IMR-90 (cell line): Measurements from ENCODE around the gene TMEM225. TPM values are rescaled to one million over a fixed set of nuclear protein-coding genes. Genes with fewer than 3 reads are reported as not detected.

Experiments used
- ATAC-seq: fragments of 200-7000 bp; cut with Tn5 transposase; 2 replicates; pipeline ENCODE4 v1.9.1; 2020; ENCODE audit warnings: low read depth, mild to moderate bottlenecking, moderate library complexity
- BruUV-seq: library from RNA; stranded (reverse); fragments of 400-500 nt; replicated peaks from 2 replicates; lab custom pipeline; 2021; lab: Mats Ljungman, UMichigan
- CTCF ChIA-PET: fragments of 300-600 bp; formaldehyde crosslinking; extraction: SDS; loops from one replicate; lab custom pipeline; 2021; ENCODE audit warnings: antibody characterized with exemption; lab: Yijun Ruan, JAX
- POLR2A ChIA-PET: fragments of 300-600 bp; sonication (Branson Sonifier 250); formaldehyde crosslinking; loops from one replicate; lab custom pipeline; 2022; ENCODE audit warnings: antibody characterized with exemption; ENCODE audit not compliant: unreplicated experiment; lab: Charles Lee
- DNase-seq: peaks from one replicate; pipeline ENCODE4 v3.0.0; 2013
- H2AFZ ChIP-seq: replicated peaks from 2 replicates; pipeline ENCODE3; 2013; ENCODE audit warnings: low read length, mild to moderate bottlenecking; ENCODE audit not compliant: poor library complexity
- H2AK5ac ChIP-seq: 2 replicates; pipeline ENCODE4 v1.6.1; 2013; ENCODE audit warnings: low read depth, low read length, inconsistent platforms
- H2AK9ac ChIP-seq: replicated peaks from 2 replicates; pipeline ENCODE3; 2013; ENCODE audit warnings: mild to moderate bottlenecking, low read depth, low read length, moderate library complexity; ENCODE audit not compliant: poor library complexity
- H2BK120ac ChIP-seq: 2 replicates; pipeline ENCODE4 v1.6.1; 2013; ENCODE audit warnings: low read depth, low read length, inconsistent platforms
- H2BK15ac ChIP-seq: 3 replicates; pipeline ENCODE4 v1.6.1; 2013; ENCODE audit warnings: low read depth, low read length, inconsistent platforms
- H2BK20ac ChIP-seq: 2 replicates; pipeline ENCODE4 v1.6.1; 2013; ENCODE audit warnings: low read depth, mild to moderate bottlenecking, inconsistent platforms, low read length, moderate library complexity
- H2BK5ac ChIP-seq: 2 replicates; pipeline ENCODE4 v1.6.1; 2013; ENCODE audit warnings: mild to moderate bottlenecking, low read depth, low read length, inconsistent platforms; ENCODE audit not compliant: poor library complexity, severe bottlenecking
- H3K14ac ChIP-seq: replicated peaks from 2 replicates; pipeline ENCODE4 v1.6.1; 2013; ENCODE audit warnings: low read depth, low read length, inconsistent platforms
- H3K18ac ChIP-seq: 2 replicates; pipeline ENCODE4 v1.6.1; 2013; ENCODE audit warnings: low read depth, low read length, control low read depth
- H3K23ac ChIP-seq: 2 replicates; pipeline ENCODE4 v1.6.1; 2013; ENCODE audit warnings: low read depth, low read length, inconsistent platforms
- H3K27ac ChIP-seq: 2 replicates; pipeline ENCODE4 v1.5.1; 2013; ENCODE audit warnings: mild to moderate bottlenecking, control low read depth, low read length; ENCODE audit not compliant: insufficient read depth
- H3K27me3 ChIP-seq: 2 replicates; pipeline ENCODE4 v1.6.1; 2013; ENCODE audit warnings: low read length; ENCODE audit not compliant: control insufficient read depth, insufficient read depth
- H3K36me3 ChIP-seq: 2 replicates; pipeline ENCODE4 v1.6.1; 2013; ENCODE audit warnings: low read length, mixed read lengths; ENCODE audit not compliant: control insufficient read depth, insufficient read depth
- H3K4ac ChIP-seq: 2 replicates; pipeline ENCODE4 v1.6.1; 2013; ENCODE audit warnings: low read depth, low read length, inconsistent platforms
- H3K4me1 ChIP-seq: 2 replicates; pipeline ENCODE4 v1.6.1; 2013; ENCODE audit warnings: low read length, mixed read lengths; ENCODE audit not compliant: control insufficient read depth, insufficient read depth
- H3K4me2 ChIP-seq: 2 replicates; pipeline ENCODE4 v1.6.1; 2013; ENCODE audit warnings: low read depth, mild to moderate bottlenecking, control low read depth, low read length, moderate library complexity
- H3K4me3 ChIP-seq: 2 replicates; pipeline ENCODE4 v1.5.1; 2013; ENCODE audit warnings: low read depth, mild to moderate bottlenecking, control low read depth, low read length, moderate library complexity; ENCODE audit not compliant: insufficient read depth
- H3K56ac ChIP-seq: 2 replicates; pipeline ENCODE4 v1.6.1; 2013; ENCODE audit warnings: low read length, inconsistent platforms; ENCODE audit not compliant: insufficient read depth; ENCODE audit errors: extremely low read depth
- H3K79me1 ChIP-seq, 2 experiments: 2 replicates each; pipeline ENCODE4 v1.6.1; 2013; ENCODE audit warnings: low read length in 2 of 2, inconsistent platforms in 1 of 2, low read depth in 1 of 2
- H3K9ac ChIP-seq: 2 replicates; pipeline ENCODE4 v1.6.1; 2013; ENCODE audit warnings: low read depth, low read length, control low read depth
- H3K9me1 ChIP-seq: 2 replicates; pipeline ENCODE4 v1.6.1; 2013; ENCODE audit warnings: low read length, inconsistent platforms; ENCODE audit not compliant: insufficient read depth
- H3K9me3 ChIP-seq: 2 replicates; pipeline ENCODE4 v1.6.1; 2013; ENCODE audit warnings: low read length; ENCODE audit not compliant: control insufficient read depth, insufficient read depth
- H4K20me1 ChIP-seq: 2 replicates; pipeline ENCODE4 v1.6.1; 2013; ENCODE audit warnings: low read length, inconsistent platforms; ENCODE audit not compliant: insufficient read depth
- H4K5ac ChIP-seq: 2 replicates; pipeline ENCODE4 v1.6.1; 2013; ENCODE audit warnings: mild to moderate bottlenecking, low read depth, low read length, control low read depth
- H4K8ac ChIP-seq, 2 experiments: 2 replicates each; pipeline ENCODE4 v1.6.1; 2013; ENCODE audit warnings: low read depth in 2 of 2, low read length in 2 of 2, control low read depth in 1 of 2, inconsistent platforms in 1 of 2
- H4K91ac ChIP-seq: 2 replicates; pipeline ENCODE4 v1.6.1; 2013; ENCODE audit warnings: low read depth, low read length, inconsistent platforms; ENCODE audit not compliant: insufficient read depth
- BHLHE40 ChIP-seq: fragments of 150-350 bp; IDR thresholded peaks from 2 replicates; pipeline ENCODE4 v1.6.1; 2016; ENCODE audit warnings: mild to moderate bottlenecking, low read depth, low read length
- CEBPB ChIP-seq: IDR thresholded peaks from 2 replicates; pipeline ENCODE4 v1.6.1; 2012; ENCODE audit warnings: low read depth, low read length, improper control_type of control experiment
- CHD1 ChIP-seq: IDR thresholded peaks from 2 replicates; pipeline ENCODE4 v1.6.1; 2012; ENCODE audit warnings: low read depth, low read length, improper control_type of control experiment
- FOS ChIP-seq: fragments of 150-350 bp; IDR thresholded peaks from 2 replicates; pipeline ENCODE4 v1.6.1; 2016; ENCODE audit warnings: low read depth, low read length
- MAFK ChIP-seq: IDR thresholded peaks from 2 replicates; pipeline ENCODE4 v1.6.1; 2012; ENCODE audit warnings: low read depth, low read length, improper control_type of control experiment
- MXI1 ChIP-seq: IDR thresholded peaks from 2 replicates; pipeline ENCODE4 v1.6.1; 2012; ENCODE audit warnings: low read depth, mild to moderate bottlenecking, low read length, moderate library complexity, borderline replicate concordance
- NFE2L2 ChIP-seq: fragments of 150-350 bp; IDR thresholded peaks from 2 replicates; pipeline ENCODE4 v1.6.1; 2016; ENCODE audit warnings: low read depth, mild to moderate bottlenecking, low read length
- RAD21 ChIP-seq: IDR thresholded peaks from 2 replicates; pipeline ENCODE4 v1.6.1; 2012; ENCODE audit warnings: low read length, improper control_type of control experiment
- RFX5 ChIP-seq: IDR thresholded peaks from 2 replicates; pipeline ENCODE4 v1.8.0; 2012; ENCODE audit warnings: low read depth, mild to moderate bottlenecking, low read length, moderate library complexity
- SMC3 ChIP-seq: fragments of 150-350 bp; IDR thresholded peaks from 2 replicates; pipeline ENCODE4 v1.6.1; 2016; ENCODE audit warnings: low read depth, mild to moderate bottlenecking, antibody characterized with exemption, low read length, moderate library complexity
- WGBS, 2 experiments: methylation state at CpG; one replicate each; pipeline versions ENCODE4 v1.1.5 to v1.1.7; 2013; ENCODE audit warnings: missing lambda C conversion rate in 2 of 2; ENCODE audit not compliant: insufficient read length in 1 of 2; ENCODE audit errors: extremely low coverage in 2 of 2; 5-methylcytosine and 5-hydroxymethylcytosine counted together
- dilution Hi-C: fragments of 300-500 bp; cut with HindIII; formaldehyde crosslinking; loops from one replicate; pipeline ENCODE4 v1.14.3; 2018; ENCODE audit warnings: low sequenced_read_pairs; ENCODE audit not compliant: unreplicated experiment
- in situ Hi-C: fragments of 300-500 bp; cut with MboI; formaldehyde crosslinking; loops from 3 replicates; pipeline ENCODE4 v1.14.3; 2019; ENCODE audit warnings: low sequenced_read_pairs, inconsistent platforms, mixed read lengths
- intact Hi-C: fragments of 100-400 bp; cut with micrococcal nuclease; formaldehyde crosslinking; loops from 2 replicates; pipeline ENCODE4 v1.10.0; 2022
- polyA plus RNA-seq, 3 experiments: library from polyadenylated mRNA; depleted of rRNA; stranded (reverse); fragments of >200 nt; gene quantifications; 2 replicates each; pipeline ENCODE4 v1.2.3, GENCODE V29; 2012; ENCODE audit warnings: low replicate concordance in 1 of 3
- total RNA-seq: library from RNA; depleted of rRNA; stranded (reverse); fragments of >200 nt; gene quantifications from 2 replicates; pipeline ENCODE4 v1.2.3, GENCODE V29; 2012
- TF ChIP-seq, protein P1 (sequence below): conservative IDR thresholded peaks from 2 replicates; pipeline ENCODE4 v1.5.1; 2012; ENCODE audit warnings: mild to moderate bottlenecking, low read depth, low read length, improper control_type of control experiment

Gene TMEM225
- total and polyA plus RNA-seq, 2 of the 4 experiments (the other 2 are of a cell fraction) = not detected

DNA sequence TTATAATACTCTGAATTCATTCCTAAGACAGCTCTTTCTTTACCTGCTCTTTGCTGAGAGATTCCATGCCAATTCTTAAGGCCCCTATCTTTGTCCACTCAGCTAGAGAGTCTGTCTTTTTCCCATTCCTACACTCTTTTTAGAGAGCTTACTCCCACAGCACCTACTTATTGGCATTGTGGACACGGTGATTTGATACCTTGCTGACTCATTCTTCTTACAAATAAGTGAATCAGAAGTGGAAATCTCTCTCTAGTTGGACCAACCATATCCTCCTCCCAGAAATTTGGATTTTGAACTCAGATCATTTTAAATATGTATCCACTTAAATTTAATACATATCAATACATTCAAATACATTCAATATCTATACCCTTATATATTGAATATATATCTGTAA, 46.8 kb downstream of the TMEM225 start:
- H2BK20ac ChIP-seq = no peak overlapping the region
- no peak overlapping the region for H2BK5ac ChIP-seq
- no peak overlapping the region for H4K5ac ChIP-seq
- H3K18ac ChIP-seq = no peak overlapping the region
- H3K4me1 ChIP-seq = no peaks in the 10 kb centered on the region
- BruUV-seq = no TSS peak
- H3K9me3 ChIP-seq = no peaks in the 10 kb centered on the region
- H3K23ac ChIP-seq = no peak overlapping the region
- H4K20me1 ChIP-seq = no peaks in the 10 kb centered on the region
- no peak overlapping the region for H3K27ac ChIP-seq
- no peaks in the 10 kb centered on the region for H3K36me3 ChIP-seq
- H3K9me1 ChIP-seq = no peaks in the 10 kb centered on the region
- in situ Hi-C loops = no loop called here
- no peaks in the 10 kb centered on the region for H3K27me3 ChIP-seq
- dilution Hi-C loops = no loop called here
- CTCF ChIA-PET = no interaction called here
- H2AK5ac ChIP-seq = no peak overlapping the region
- WGBS, 2 experiments = no CpG with 5 or more reads among the region's 1 CpG
- H4K8ac ChIP-seq = no peak overlapping the region
- H2AFZ ChIP-seq = no peak overlapping the region
- POLR2A ChIA-PET = no interaction called here
- no peak overlapping the region for H3K4me2 ChIP-seq
- H2BK15ac ChIP-seq = no peak overlapping the region
- no peak overlapping the region for H4K91ac ChIP-seq
- no peak overlapping the region for H3K56ac ChIP-seq
- intact Hi-C loops = no loop called here
- H2AK9ac ChIP-seq = no peak overlapping the region
- no peak overlapping the region for H3K4ac ChIP-seq
- no peak overlapping the region for H3K4me3 ChIP-seq
- TF ChIP-seq FOS (no peak), CEBPB (no peak), SMC3 (no peak), RFX5 (no peak), MXI1 (no peak), NFE2L2 (no peak), BHLHE40 (no peak), RAD21 (no peak), MAFK (no peak), CHD1 (no peak)
- TF ChIP-seq, protein P1, sequence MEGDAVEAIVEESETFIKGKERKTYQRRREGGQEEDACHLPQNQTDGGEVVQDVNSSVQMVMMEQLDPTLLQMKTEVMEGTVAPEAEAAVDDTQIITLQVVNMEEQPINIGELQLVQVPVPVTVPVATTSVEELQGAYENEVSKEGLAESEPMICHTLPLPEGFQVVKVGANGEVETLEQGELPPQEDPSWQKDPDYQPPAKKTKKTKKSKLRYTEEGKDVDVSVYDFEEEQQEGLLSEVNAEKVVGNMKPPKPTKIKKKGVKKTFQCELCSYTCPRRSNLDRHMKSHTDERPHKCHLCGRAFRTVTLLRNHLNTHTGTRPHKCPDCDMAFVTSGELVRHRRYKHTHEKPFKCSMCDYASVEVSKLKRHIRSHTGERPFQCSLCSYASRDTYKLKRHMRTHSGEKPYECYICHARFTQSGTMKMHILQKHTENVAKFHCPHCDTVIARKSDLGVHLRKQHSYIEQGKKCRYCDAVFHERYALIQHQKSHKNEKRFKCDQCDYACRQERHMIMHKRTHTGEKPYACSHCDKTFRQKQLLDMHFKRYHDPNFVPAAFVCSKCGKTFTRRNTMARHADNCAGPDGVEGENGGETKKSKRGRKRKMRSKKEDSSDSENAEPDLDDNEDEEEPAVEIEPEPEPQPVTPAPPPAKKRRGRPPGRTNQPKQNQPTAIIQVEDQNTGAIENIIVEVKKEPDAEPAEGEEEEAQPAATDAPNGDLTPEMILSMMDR = no peak
- no peak overlapping the region for H3K14ac ChIP-seq
- DNase-seq = no peak
- H3K9ac ChIP-seq = no peak overlapping the region
- ATAC-seq = no peak
- H2BK120ac ChIP-seq = no peak overlapping the region
- H3K79me1 ChIP-seq = no peaks in the 10 kb centered on the region
